ENCODE data around the gene SCN3A. TPM values are rescaled to one million over a fixed set of nuclear protein-coding genes. Genes with fewer than 3 reads are reported as not detected.

SCN3A gene
- total and polyA plus RNA-seq, 10 of the 15 experiments (the other 5 are each of a cell fraction or from before 2014, with no cell fraction given), result 0.04 to 0.34 (median 0.06) TPM; not detected in 3

- TF ChIP-seq, protein P1, sequence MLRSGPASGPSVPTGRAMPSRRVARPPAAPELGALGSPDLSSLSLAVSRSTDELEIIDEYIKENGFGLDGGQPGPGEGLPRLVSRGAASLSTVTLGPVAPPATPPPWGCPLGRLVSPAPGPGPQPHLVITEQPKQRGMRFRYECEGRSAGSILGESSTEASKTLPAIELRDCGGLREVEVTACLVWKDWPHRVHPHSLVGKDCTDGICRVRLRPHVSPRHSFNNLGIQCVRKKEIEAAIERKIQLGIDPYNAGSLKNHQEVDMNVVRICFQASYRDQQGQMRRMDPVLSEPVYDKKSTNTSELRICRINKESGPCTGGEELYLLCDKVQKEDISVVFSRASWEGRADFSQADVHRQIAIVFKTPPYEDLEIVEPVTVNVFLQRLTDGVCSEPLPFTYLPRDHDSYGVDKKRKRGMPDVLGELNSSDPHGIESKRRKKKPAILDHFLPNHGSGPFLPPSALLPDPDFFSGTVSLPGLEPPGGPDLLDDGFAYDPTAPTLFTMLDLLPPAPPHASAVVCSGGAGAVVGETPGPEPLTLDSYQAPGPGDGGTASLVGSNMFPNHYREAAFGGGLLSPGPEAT (IDR thresholded peaks at IDR 0.05; ENCODE audit: low read depth), result no peak
- TF ChIP-seq SMARCA5 (IDR thresholded peaks at IDR 0.05) (no peak), TBL1XR1 (IDR thresholded peaks at IDR 0.05; ENCODE audit: low read depth, low read length) (no peak), ZNF207 (IDR thresholded peaks at IDR 0.05; ENCODE audit: borderline replicate concordance) (no peak), BACH1 (IDR thresholded peaks at IDR 0.05; ENCODE audit: borderline replicate concordance) (no peak), CEBPZ (IDR thresholded peaks at IDR 0.05; ENCODE audit: low read depth, low read length) (no peak), RUNX3 (IDR thresholded peaks at IDR 0.05; ENCODE audit: low read length) (no peak), POLR2AphosphoS2 (IDR thresholded peaks at IDR 0.05; ENCODE audit: low read depth, low read length) (no peak), GATAD2B (conservative IDR thresholded peaks at IDR 0.05; ENCODE audit: low read depth) (no peak), NBN (IDR thresholded peaks at IDR 0.05) (no peak)
- TF ChIP-seq, protein P2, sequence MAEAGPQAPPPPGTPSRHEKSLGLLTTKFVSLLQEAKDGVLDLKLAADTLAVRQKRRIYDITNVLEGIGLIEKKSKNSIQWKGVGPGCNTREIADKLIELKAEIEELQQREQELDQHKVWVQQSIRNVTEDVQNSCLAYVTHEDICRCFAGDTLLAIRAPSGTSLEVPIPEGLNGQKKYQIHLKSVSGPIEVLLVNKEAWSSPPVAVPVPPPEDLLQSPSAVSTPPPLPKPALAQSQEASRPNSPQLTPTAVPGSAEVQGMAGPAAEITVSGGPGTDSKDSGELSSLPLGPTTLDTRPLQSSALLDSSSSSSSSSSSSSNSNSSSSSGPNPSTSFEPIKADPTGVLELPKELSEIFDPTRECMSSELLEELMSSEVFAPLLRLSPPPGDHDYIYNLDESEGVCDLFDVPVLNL (IDR thresholded peaks at IDR 0.05; ENCODE audit: low read depth, low read length), result no peak
These were observed 91.7 kb downstream of the SCN3A start (continued) for GRCh38 chr2:165112133-165112573.
